GM18870 (cell line): ENCODE data around the gene HPN.

Experiments used
- ATAC-seq: cut with Tn5 transposase; IDR thresholded peaks from one replicate; pipeline ENCODE4 v1.9.1; 2021; ENCODE audit warnings: moderate library complexity; ENCODE audit not compliant: unreplicated experiment

HPN gene

DNA sequence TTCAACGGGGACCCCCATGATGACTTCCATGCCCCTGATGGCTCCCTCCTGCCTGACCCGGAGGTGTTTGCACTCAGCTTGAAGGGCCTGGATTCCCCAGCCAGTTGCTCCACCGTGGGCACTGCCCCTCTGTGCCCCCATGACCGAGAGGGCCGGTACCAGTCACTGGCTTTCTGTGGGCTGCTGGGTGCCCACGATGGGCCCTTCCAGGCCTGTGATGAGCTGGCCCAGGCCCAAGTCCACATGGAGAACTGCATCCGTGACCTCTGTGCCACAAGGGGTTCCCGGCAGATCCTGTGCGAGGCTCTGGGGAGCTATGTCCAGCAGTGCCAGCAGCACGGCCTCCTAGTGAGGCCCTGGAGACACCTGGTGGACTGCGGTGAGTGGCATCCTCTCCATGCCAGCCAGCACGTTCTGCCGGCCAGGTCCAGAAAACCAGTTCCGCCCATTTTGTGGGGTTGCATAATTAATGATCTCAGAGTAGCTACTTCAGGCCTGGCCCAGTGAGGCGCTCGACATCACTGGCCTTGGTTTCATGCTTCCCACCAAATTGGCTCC is 39.2 kb downstream of the HPN start:
- no peak for ATAC-seq

DNA sequence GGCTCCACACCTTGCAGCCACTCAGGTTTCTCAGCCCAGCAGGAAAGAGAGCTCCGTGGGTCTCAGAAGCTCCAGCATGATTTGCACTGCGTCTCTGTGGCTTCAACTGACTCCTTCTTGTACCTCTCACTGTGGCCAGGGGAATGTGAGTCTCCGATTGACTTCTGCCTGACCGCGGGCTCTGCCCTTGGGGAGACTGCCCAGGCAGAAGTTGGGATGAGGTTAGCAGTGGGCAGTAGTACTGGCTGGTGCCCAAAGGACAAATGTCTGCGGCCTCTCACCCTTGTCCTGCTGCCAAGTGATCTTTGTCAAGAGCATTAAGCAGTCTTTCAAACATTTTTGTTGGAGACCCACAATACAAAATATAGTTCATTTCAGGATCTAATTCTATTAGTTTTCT is 39.7 kb downstream of the HPN start:
- ATAC-seq = no peak

DNA sequence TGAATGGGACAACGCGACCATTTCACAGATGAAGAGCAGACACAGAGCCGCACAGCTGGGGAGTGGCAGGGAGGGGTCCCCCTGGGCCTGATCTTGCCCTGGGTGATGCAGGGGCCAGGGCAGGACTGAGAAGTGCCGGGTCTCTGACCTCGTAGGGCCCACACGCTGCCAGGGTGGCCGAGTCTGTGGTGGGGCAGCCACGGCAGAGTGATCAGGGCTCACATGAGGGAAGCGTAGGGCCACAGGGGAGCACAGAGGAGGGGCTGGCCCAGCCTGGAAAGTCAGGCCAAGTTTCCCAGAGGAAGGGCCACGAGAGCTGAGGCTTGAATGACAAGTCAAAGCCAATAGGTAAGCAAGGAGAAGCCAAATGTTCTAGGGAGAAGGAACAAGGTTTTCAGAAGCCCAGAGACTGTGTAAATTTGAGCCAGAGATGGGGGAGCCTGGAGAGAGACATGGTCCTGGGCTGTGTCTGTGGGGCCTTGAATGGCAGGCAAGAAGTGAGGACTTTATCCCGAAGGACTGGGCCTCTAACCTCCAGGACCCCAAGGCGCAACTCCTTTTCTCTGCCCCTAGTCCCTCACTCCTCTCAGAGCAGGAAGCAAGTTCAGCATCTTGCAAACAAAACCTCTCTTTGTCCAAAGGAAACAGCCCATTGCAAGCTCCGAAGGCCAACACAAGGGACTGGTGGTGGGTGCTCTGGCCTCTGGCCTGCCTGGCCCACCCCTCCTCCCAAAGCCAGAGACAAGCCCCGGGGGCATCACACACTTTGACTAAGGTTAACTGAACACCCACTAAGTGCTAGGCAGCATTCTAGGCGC is 42.4 kb downstream of the HPN start:
- ATAC-seq = no peak

DNA sequence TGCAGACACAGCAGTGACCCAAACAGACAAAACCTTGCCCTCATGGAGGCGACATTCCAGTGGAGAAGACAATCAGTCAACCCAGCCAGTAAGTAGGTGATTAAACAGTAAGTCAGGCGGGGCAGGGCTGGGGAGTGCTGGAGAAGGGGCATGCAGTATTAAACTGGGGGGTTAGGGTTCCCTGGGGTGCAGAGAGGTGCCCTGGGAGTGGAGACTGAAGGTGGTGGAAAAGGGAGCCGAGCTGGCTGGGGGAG is 42.9 kb downstream of the HPN start:
- ATAC-seq = no peak

DNA sequence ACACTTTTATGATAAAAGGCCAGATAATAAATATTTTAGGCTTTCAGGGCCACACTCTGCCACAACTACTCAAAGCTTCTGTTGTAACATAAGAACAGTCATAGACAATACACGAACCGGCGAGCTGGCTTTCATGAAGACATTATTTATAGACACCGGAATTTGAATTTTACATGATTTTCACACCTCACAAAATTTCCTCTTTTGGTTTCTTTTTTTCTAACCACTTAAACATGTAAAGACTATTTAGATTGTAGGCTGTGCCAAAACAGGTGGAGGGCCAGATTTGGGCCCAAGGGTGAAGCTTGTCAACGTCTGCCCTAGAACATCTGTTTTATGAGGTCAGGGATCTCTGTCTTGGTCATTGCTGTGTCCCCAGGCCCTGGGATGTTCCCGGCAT is 44.4 kb downstream of the HPN start:
- ATAC-seq = no peak

DNA sequence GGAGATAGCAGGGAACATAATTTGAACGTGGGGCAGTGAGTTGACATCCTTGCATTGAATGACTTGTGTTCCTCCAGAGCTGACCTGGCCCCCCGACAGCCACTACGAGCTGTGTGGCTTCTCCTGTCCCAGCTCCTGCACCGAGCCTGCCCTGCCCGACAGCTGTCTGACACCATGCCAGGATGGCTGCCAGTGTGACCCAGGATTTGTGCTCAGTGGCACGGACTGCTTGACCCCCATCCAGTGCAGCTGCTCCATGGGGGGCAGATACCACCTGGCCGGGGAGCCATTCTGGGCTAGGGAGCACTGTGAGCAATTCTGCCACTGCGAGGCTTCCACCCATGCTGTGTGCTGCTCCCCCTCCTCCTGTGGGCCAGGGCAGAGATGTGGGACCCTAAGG is 44.9 kb downstream of the HPN start:
- no peak for ATAC-seq

DNA sequence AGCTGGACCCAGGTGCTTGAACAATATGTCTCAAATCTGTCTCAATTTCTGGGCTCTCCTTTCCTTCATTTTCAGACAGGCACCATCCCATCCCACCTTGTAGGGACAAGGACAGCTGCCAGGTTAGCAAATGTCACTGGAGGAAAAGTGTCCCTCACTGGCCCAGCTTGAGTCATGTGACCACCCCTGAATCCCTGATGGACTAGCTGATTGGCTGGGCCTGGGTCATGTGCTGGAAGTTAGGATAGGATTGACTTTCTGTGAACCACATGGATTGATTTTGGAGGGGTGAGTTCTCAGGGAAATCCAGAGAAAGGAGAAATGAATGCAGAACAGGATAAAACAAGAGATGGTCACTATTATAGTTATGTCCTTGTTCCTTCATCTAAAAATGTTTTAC is 45.9 kb downstream of the HPN start:
- no peak for ATAC-seq

DNA sequence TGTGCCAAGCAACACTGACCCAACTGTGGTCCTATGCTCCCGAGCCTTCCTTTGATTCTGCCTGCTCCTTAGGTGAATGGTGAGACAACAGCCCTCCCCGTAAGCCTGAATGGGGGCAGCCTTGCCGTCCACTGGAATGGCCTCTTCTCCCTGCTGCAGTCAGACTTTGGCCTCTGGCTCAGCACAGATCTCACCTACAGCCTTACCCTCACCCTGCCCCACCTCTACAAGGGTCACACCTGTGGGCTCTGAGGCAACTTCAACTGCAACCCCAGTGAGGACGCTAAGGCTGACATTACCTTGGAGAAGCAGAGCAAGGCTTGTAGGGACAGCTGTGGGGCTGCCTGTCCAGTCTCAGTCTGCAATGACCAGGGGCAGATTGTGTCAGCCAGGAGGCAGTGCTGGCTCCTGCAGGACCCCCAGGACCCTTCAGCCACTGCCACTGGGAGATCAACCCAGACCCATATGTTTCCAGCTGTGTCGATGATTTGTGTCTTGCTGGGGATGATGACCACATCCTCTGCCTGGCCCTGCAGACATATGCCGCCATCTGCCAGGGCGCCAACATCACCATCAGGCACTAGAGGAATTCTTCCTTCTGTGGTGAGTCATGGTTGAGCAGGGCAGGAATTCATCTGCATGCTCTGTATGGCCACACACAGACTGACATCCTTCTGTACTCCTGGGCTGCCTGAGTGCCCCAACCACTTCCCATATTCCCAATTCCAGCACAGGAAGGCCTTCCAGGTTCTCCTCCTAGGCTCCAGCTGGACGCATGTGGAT is 46.8 kb downstream of the HPN start:
- no peak for ATAC-seq

DNA sequence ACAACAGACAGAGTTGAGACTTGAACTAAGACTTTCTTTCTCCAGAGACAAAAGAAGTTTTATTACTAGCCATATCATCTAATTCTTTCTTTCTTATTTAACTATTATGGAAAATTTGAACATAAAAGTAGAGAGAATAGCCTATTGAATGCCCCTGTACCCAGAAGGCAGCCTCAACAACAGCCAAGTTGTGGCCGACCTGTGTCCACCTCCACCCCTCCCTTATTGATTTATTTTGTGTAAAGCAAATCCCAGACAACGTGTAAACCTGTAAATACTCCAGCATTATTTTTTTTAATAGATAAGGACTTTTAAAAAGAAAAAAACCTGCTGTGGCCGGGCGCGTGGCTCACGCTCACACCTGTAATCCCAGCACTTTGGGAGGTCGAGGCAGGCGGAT is 48.0 kb downstream of the HPN start:
- no peak for ATAC-seq

DNA sequence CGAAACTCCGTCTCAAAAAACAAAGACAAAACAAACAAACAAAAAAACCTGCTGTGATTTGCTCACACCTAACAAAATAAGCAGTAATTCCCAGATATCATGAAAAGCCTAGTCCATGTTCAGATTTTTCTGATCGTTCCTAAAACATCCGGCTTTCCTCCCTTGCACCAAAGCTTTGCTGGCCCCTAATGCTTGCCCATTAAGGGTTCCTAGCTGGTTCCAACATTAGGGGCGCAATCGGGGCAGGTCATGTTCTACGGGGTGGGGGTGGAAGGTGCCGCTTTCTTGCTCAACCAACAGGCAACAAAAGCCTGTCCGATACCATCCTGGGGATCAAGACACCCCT is 48.6 kb downstream of the HPN start:
- ATAC-seq = no peak

DNA sequence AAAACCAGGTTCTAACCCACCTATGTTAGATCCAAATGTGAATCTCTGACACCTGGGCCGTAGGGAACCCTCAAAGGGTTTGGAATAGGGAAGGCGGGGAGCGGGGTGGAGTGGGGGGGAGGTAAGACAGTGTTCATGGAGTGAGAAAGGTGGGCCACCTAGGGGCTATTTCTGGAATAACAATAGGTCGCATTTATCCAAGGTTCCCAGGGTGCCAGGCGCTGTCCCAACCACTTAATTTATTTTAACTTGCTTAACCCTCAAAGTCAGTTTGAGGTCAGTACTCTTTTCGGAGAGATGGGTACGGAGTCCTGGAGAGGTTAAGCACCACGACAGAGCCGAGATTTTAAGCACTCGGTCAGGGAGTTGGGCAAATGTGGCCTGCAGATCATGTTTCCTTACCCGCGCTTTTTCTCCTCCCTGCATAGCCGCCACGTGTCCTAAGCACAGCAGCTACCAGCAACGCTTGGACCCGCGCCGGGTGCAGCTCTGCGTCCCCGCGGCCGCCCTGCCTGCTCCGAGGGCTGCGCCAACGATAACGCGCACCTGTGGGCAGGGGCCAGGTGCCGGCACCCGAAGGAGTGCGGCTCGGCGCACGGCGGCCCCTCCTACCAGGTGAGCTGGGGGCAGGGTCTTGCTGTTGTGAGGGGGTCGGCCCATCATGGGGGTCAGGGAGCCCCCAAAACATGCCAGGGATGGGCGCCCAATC is 49.1 kb downstream of the HPN start:
- no peak for ATAC-seq

DNA sequence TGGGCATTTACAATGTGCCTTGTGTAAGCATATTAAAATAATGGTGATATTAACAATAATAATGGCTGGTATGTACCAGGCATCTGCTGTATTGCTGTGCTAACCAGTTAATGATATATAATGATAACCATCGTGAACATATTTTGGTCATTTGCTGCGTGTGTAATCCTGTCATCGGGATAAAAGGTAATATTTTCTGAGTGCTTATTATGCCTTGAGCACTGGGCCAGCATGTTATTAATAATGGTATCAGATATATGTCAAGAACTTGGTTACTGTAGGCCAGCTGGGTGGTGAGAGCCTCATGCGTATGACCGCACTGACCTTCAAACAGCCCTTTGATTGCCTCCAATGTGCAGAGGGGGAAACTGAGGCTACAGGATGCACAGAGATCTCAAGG is 51.9 kb downstream of the HPN start:
- ATAC-seq = no peak

DNA sequence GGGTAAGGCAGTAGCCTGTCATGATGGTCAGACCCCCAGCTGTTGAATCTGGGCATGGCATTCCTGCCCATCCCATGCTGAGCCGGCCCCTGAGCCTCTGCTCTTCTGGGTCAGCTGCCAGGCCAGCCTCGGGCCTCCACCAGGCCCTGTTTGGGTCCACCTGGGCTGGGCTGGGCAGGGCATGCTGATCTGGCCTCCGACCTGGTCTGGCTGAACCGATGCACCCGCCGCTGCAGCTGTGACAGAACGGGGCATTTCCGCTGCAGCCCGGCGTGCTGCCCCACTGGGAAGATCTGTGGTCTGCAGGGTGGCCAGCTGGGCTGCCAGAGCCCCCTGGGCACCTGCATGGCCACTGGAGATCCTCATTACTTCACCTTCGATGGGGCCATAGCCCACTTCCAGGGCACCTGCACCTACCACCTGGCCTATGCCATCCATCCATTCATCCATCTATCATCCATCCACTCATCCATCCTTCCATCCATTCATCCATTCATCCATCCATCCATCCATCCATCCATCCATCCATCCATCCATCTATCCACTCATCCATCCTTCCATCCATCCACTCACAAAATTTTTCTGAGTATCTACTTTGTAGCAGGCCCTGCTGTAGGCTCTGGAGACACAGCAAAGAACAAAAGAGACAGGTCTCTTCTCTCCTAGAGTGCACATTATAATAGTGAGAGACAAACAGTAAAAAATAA is 52.6 kb downstream of the HPN start:
- no peak for ATAC-seq

DNA sequence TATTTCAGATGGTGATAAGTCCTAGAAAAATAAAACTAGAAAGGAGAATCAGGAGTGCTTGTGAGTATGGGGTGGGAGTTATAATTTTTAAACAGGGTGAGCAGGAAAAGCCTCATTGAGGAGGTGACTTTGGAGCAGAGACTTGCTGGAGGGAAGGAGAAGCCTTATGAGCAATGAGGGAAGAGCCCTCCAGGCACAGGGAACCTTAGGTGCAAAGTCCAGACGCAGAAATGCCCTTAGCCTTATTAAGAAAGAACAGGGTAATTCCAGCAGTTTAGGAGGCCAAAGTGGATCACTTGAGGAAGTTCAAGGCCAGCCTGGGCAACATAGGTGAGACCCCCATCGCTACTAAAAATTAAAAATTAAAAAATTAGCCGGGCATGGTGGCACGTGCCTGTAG is 53.1 kb downstream of the HPN start:
- ATAC-seq = no peak

DNA sequence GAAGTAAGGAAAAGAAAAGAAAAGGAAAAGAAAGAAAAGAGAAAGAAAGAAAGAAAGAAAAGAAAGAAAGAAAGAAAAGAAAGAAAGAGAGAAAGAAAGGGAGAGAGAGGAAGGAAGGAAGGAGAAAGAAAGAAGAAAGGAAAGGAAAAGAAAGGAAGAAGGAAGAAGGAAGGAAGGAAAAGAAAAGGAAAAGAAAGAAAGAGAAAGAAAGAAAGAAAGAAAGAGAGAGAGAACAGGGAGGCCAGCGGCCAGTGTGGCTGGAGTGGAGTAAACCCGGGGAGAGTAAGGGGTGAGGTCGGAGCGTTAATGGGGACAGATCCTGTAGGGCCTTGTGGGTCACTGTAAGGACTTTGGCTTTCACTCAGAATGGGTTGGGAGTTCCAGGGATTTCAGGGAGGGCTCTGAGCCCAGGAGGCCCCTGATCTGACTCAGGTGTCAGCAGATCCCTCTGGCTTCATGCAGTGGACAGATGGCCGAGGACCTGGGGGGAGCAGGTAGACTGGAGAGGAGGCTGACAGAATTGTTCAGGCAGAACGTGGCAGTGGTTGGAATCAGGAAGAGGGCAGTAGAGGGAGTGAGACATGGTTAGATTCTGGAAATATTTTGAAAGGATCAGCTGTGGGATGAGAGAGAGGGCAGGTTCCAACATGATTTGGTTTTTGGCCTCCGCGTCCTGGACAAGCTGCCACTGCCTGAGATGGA is 54.3 kb downstream of the HPN start:
- ATAC-seq = no peak

DNA sequence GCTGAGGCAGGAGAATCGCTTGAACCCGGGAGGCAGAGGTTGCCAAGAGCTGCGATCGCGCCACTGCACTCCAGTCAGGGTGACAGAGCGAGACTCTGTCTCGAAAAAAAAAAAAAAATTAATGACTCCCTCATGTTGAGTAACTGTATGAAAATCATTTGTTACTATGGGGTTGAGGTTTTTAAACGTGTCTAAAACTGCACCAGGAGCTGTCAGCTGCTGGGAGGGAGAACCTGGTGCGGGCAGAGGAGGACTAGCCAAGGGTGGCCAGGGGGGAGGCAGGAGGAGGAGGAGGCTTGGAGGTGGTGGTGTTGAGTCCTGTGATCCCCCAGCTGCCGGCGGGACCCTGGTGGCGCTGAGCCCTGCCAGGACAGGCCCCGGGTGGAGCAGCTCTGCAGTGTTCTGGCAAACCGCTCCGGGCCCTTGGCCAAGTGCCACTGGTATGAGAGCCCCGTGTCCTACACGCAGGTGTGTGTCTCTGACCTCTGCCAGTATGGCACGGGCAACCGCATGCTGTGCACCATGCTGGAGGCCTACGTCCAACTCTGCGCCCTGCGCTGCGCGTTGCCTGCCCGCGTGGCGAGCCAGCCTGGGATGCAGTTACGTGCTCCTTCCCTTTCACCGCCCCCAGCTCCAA is 57.0 kb downstream of the HPN start:
- ATAC-seq = no peak

DNA sequence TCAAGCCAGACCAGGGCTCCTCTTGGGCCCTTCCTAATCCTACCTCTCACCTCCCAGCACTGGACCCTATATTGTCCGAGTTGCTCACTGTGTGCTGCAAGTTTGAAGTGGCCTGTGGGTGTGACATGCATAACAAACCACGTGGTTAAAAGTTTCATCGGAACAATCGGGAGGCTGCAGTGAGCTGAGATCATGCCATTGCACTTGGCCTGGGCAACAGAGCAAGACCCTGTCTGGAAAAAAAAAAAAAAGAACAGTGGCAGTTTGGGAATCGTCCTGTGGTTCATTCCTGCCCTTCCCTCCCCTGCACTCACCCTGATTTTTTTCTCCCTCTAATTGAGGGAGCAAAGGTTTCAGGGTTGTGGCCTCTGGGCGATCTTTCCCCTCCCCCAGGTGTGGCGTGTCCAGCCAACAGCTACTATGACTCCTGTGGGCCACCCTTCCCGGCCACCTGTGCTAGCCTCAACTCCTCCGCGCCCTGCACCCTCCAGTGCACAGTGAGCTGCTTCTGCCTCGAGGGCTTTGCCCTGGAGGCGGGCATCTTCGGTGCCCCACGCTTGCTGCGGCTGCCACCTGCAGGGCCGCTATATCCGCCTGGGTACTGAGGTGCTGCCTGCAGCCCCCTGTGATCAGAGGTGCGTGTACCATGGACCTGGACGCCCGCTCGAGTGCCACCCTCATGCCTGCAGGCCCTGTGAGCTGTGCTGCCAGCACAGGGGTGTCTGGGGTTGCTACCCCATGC is 57.8 kb downstream of the HPN start:
- ATAC-seq = no peak

DNA sequence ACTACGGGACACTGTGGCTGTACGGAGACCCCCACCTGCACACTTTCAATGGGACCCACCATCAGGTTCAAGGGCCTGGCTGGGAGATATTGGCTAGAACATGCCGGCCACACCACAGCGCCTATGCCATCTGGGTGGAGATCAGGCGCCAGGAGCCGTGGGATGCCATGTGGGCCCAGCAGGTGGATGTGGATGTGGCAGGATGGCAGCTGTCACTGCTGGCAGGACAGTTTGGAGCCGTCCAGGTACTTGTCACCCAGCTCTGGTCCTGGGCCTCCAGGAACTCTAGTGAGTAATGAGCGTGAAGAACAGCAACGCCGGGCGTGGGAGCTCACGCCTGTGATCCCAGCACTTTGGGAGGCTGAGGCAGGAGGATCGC is 58.4 kb downstream of the HPN start:
- no peak for ATAC-seq
